Measurements from ENCODE around the gene PATJ. TPM values are rescaled to one million over a fixed set of nuclear protein-coding genes. Genes with fewer than 3 reads are reported as not detected.

PATJ gene
- total and polyA plus RNA-seq, 8 donors, result 9.1 to 195 (median 68.0) TPM

GRCh38 chr1:61973100-61973837, 231.0 kb downstream of the PATJ start:
- H3K4me1 ChIP-seq, result no peaks in the 10 kb centered on the region
- no peaks in the 10 kb centered on the region for H3K36me3 ChIP-seq
- TF ChIP-seq EP300 (IDR thresholded peaks at IDR 0.05) (no peak), POLR2A (IDR thresholded peaks at IDR 0.05) (no peak), POLR2AphosphoS5 (IDR thresholded peaks at IDR 0.05) (no peak), CTCF (IDR thresholded peaks at IDR 0.05) (no peak)
- H3K27me3 ChIP-seq, result no peaks in the 10 kb centered on the region
- intact Hi-C loops (cut with DNase I; ENCODE audit: low total_unique reads), result no loop called here
- H3K27ac ChIP-seq, result no peak overlapping the region
- H3K9me3 ChIP-seq, result no peaks in the 10 kb centered on the region
- WGBS, 5 donors, result 62 to 78% (median 69%) methylated on average over 8 of the region's 8 CpGs
- H3K4me3 ChIP-seq, result no peak overlapping the region
- DNase-seq, result peak in 1 of 2 donors; percentile 24

- WGBS, 5 donors, result 27 to 53% (median 45%) methylated on average over 4 of the region's 4 CpGs
- Histone ChIP-seq H3K36me3 (no peaks in the 10 kb centered on the region), H3K4me1 (no peaks in the 10 kb centered on the region), H3K9me3 (no peaks in the 10 kb centered on the region), H3K27me3 (no peaks in the 10 kb centered on the region), H3K4me3 (no peak overlapping the region), H3K27ac (no peak overlapping the region)
- no peak for TF ChIP-seq POLR2A (IDR thresholded peaks at IDR 0.05)
- no peak for TF ChIP-seq POLR2AphosphoS5 (IDR thresholded peaks at IDR 0.05)
- TF ChIP-seq EP300 (IDR thresholded peaks at IDR 0.05), result no peak
- no peak for TF ChIP-seq CTCF (IDR thresholded peaks at IDR 0.05)
- intact Hi-C loops (cut with DNase I; ENCODE audit: low total_unique reads), result no loop called here
- peak in 1 of 2 donors; percentile 12 for DNase-seq
Observed at GRCh38 chr1:61975638-61976037, 233.4 kb downstream of the PATJ start.

- Histone ChIP-seq H3K27me3 (no peaks in the 10 kb centered on the region), H3K4me1 (no peaks in the 10 kb centered on the region), H3K27ac (no peak overlapping the region), H3K36me3 (no peaks in the 10 kb centered on the region), H3K4me3 (no peak overlapping the region), H3K9me3 (no peaks in the 10 kb centered on the region)
- no peak for TF ChIP-seq POLR2AphosphoS5 (IDR thresholded peaks at IDR 0.05)
- TF ChIP-seq CTCF (IDR thresholded peaks at IDR 0.05), result no peak
- TF ChIP-seq POLR2A (IDR thresholded peaks at IDR 0.05), result no peak
- WGBS, 5 donors, result 94 to 97% (median 95%) methylated on average over 4 of the region's 4 CpGs
- intact Hi-C loops (cut with DNase I; ENCODE audit: low total_unique reads), result no loop called here
- DNase-seq, result no peak
Observed at GRCh38 chr1:61976566-61976965, 234.3 kb downstream of the PATJ start.

GRCh38 chr1:61978796-61979195, 236.5 kb downstream of the PATJ start:
- no peak overlapping the region for H3K27ac ChIP-seq
- H3K4me1 ChIP-seq, result no peaks in the 10 kb centered on the region
- no peaks in the 10 kb centered on the region for H3K36me3 ChIP-seq
- no peaks in the 10 kb centered on the region for H3K9me3 ChIP-seq
- no peak overlapping the region for H3K4me3 ChIP-seq
- no peaks in the 10 kb centered on the region for H3K27me3 ChIP-seq
- intact Hi-C loops (cut with DNase I; ENCODE audit: low total_unique reads), result no loop called here
- DNase-seq, result no peak
- no peak for TF ChIP-seq POLR2AphosphoS5 (IDR thresholded peaks at IDR 0.05)
- no peak for TF ChIP-seq POLR2A (IDR thresholded peaks at IDR 0.05)
- no peak for TF ChIP-seq CTCF (IDR thresholded peaks at IDR 0.05)
- no peak for TF ChIP-seq EP300 (IDR thresholded peaks at IDR 0.05)

Measured in stomach (tissue), 9 donors.